ENCODE data around the gene WNT9B.
"Not testable (repeated sequence)": the region's sequence is repeated elsewhere in the genome, so short reads cannot be mapped to it uniquely, and the experiment has no call there.

The WNT9B gene

DNA sequence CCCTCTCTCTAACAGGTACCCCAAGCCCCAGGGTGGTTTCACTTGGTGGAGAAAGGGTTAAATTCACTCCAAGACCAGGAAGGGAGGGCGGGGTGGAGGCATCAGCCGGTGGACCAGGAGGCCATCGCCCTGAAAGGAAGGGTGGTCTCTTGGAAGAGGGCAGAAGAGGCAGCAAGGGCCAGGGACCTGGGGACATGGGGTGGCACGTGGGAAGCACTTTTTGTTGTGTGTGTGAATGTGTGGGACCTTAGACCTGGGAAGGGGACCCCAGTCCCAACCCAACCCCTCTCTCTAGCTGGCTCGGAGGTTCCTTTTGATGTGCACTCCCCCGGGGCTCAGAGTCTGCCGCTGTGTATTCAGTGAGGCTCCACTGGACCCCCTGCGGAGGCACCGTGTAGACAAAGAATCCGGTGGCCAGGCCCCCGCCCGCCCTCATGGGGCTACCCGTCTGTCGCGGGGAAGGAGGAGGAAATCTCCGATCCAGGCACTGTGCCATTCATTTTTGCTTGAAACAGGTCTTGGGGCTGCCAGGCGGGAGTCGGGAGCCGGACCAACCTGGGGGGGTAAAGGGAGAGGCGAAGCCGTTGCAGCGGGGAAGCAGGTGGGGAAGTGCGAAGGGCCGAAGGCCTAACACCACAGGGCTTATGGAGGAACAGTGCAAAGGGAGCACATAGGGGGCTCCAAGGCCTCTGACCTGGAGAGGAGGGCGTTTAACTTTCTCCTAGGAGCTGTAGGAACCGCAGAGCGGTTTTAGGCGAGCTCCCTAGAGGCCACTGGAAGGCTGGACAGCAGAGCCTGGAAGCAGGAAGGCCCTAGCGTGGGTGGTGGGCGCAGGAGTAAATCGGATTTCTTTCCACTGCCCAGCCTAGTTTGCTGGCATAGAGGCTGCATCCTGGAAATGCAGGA is 29.6 kb upstream of the WNT9B start:
- DNase-seq (ENCODE audit: low read depth in 2 of 2) = no peak

- DNase-seq (ENCODE audit: low read depth in 2 of 2) = peak in 1 of 2 donors; percentile 40
Measured at GRCh38 chr17:46822388-46822921, 28.9 kb upstream of the WNT9B start.

- DNase-seq (ENCODE audit: low read depth in 2 of 2) = no peak
Measured at GRCh38 chr17:46823657-46824056, 27.7 kb upstream of the WNT9B start.

- no peak for DNase-seq (ENCODE audit: low read depth in 2 of 2)
Measured at GRCh38 chr17:46826116-46826515, 25.3 kb upstream of the WNT9B start.

- DNase-seq (ENCODE audit: low read depth in 2 of 2) = no peak
Measured at GRCh38 chr17:46827274-46827673, 24.1 kb upstream of the WNT9B start.

GRCh38 chr17:46831573-46832330 is 19.6 kb upstream of the WNT9B start:
- no peak for DNase-seq (ENCODE audit: low read depth in 2 of 2)

GRCh38 chr17:46832331-46832821 is 19.0 kb upstream of the WNT9B start:
- no peak for DNase-seq (ENCODE audit: low read depth in 2 of 2)

DNA sequence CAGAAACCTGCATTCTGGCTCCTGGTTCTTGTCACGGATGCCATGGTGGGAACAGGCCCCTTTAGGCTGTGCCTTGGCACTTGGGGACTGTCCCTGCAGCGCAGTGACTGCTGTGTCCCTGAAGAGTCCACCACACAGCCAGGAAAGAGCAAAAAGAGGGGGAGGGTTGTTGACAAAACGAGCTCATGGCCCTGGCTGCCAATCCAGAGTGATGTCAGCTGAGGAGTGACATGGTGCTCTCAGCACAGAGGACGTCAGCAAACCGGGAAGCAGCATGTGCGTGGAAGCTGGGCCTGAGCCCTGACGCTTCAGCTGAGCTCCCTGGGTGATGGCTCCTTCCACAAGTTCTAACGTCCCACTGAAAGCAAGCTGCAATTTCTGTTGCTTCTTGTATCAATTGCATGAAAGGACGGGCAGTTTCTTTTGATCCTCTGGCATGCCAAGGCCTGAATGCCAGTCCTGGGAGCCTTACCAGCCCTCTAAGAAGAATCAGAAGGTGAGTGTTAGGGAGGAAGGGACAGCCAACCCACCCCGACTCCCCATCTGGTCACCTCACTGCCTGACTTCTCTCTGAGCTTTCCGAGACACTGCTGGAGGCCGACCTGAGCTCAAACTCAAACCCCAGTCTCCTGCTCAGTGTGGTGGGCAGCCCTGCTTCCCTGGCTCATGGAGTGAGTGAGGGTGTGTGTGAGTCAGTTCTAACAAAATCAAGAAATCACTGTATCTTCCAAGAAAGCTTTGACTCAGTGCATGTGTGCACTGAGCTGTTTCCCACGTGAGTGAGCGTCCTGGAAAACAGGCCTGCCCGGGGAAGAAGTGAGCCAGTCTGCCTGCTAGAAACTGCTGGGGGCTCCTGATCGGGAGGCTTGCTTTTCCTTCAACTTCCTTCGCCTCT is 18.2 kb upstream of the WNT9B start:
- DNase-seq (ENCODE audit: low read depth in 2 of 2) = no peak

DNA sequence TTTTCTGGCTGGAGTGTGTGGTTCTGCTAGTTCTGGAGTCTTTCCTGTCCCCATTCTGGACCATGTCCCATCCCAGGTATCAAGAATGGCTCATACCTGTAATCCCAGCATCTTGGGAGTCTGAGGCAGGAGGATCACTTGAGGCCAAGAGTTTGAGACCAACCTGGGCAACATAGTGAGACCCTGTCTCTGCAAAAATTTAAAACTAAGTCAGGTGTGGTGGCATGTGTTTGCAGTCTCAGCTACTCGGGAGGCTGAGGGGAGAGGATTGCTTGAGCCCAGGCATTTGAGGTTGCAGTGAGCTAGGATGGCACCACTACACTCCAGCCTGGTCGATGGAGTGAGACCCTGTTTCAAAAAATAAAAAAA is 17.6 kb upstream of the WNT9B start:
- no peak for DNase-seq (ENCODE audit: low read depth in 2 of 2)

DNA sequence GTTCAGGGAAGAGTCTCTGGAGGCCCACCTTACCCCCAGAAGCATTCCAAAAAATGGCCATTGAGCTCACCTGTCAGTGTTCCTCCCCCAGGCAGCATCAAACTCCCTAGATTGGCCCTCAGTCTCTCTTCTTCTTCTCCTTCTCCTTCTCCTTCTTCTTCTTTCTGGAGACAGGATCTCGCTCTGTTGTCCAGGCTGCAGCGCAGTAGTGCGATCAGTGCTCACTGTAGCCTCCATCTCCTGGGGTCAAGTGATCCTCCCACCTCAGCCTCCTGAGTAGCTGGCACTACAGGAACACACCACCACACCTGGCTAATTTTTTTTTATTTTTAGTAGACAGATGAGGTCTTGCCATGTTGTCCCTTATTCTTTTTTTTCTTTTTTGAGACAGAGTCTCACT is 16.5 kb upstream of the WNT9B start:
- DNase-seq (ENCODE audit: low read depth in 2 of 2) = no peak

DNA sequence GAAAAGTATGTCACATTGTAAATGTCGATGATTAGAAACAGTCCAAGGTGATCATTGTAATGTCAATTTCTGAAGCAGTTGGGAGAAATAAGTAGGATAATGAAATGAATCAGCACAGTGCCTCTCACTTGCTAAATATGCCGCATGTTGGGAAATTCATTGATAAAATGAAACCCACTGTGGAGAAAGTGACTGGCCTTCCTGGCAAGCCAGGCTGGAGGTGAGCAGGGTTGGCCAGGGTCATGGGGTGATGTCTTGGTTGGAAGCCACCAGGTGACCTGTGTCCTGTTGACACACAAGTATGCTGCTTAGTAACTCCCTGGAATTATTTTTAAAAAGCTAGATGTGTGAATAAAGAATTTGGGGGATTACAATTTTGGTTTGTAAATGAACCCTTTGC is 14.9 kb upstream of the WNT9B start:
- no peak for DNase-seq (ENCODE audit: low read depth in 2 of 2)

DNA sequence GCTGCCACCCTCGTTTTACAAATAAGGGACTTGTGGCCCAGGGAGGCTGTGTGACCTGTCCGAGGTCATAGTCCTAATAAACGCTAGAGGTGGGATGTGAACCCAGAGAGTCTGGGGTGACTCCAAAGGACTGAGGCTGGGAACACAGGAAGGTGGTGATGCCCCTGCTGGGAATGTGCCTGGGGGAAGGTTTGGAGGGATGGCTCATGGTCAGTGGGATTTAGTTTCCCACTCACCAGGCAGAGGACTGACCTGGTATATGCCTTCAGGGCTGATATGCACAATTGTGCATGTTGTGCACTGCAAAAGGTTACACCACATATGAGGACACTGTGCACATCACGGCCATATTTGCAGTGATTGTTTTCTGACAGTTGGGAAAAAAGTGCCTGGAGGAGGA is 13.9 kb upstream of the WNT9B start:
- no peak for DNase-seq (ENCODE audit: low read depth in 2 of 2)

DNA sequence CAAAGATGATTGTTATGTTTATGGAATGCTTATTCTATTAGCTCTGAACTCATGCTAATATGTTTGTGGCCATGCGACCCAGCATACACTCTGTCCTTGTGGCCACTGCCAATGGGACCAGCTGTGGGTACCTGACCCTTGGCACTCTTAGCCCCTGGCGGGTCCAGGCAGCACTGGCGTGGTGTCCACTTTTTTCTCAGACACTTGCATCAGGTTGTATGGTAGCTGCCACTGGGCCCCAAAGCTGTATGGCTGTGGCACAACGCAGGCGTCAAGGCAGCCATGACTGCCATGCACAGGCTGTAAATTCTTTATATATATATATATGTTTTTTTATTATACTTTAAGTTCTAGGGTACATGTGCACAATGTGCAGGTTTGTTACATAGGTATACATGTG is 12.2 kb upstream of the WNT9B start:
- DNase-seq (ENCODE audit: low read depth in 2 of 2) = no peak

DNA sequence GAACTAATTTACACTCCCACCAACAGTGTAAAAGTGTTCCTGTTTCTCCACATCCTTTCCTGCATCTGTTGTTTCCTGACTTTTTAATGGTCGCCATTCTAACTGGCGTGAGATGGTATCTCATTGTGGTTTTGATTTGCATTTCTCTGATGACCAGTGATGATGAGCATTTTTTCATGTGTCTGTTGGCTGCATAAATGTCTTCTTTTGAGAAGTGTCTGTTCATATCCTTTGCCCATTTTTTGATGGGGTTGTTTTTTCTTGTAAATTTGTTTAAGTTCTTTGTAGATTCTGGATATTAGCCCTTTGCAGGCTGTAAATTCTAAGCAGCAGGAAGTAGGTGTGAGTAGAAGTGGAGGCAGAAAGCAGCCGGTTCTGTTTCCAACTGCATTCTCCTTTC is 10.8 kb upstream of the WNT9B start:
- not testable (repeated sequence) for DNase-seq (ENCODE audit: low read depth in 2 of 2)

GRCh38 chr17:46841561-46842379 is 9.6 kb upstream of the WNT9B start:
- DNase-seq (ENCODE audit: low read depth in 2 of 2) = no peak

- DNase-seq (ENCODE audit: low read depth in 2 of 2) = no peak
Measured at GRCh38 chr17:46842835-46843234, 8.5 kb upstream of the WNT9B start.

DNA sequence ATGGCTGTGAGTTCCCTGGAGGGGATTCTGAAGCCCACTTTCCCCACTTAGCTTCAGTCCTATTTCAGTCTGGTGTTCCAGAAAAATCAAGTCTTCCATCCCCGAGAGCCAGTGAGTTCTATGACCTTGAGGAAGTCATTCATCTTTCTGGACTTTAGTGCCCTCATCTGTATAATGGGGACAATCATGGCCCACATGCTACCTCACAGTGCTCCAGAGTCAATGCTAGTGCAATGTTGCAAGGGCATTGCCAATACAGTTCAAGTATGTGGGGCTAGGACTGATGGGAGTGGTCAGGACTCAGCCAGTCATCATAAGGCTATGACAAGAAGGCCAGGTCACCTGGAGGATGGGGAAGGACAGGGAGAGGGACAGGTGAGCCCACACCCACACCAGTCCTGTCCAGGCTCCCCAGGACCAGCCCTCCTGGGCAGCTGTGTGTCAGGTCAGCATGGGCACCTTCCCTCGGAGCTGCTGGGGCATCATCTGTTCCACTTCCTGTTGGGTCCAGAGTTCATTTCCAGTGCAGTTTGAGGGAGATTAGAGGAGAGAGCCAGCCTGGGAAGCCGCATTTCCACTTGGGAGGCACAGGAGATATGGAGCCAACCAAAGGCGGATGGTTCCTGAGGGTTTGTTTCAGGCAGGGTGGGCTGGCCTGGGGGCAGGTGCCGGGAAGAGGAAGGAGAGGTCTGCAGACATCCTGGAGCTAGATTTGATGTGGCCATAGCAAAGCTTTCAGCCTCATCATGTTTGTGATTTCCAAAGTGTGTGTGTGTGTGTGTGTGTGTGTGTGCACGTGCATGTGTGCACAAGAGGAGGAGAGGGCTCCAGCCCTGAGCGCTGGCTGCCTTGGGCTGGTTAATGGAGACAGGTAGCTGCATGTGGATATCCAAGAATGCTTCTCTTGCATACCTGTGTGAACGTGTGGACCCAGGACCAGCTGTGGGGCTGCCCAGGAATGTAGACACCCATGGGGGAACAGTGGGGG is 3.9 kb upstream of the WNT9B start:
- DNase-seq (ENCODE audit: low read depth in 2 of 2) = no peak

DNA sequence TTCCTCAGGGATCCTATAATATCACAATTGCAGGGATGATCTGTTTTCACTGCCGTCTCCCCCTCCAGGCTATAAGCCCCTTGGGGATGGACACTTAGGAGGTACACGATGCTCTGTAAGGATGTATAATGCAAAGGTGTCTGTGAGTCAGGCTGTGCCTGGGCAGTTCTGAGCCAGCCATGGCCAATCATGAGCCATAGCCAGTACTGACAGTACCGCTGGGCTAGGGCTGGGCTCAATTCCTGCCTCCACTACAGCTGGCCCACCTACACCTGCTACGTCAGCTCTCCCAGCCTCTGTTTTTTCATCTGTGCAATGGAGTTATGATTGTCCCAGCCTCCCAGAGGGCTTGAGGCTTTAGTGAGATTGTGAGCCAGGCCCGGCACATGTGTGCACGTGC is 2.8 kb upstream of the WNT9B start:
- DNase-seq (ENCODE audit: low read depth in 2 of 2) = no peak

- no peak for DNase-seq (ENCODE audit: low read depth in 2 of 2)
Measured at GRCh38 chr17:46850688-46851028, 725 bp upstream of the WNT9B start.
